Measurements from ENCODE around the gene GRIK1. TPM values are rescaled to one million over a fixed set of nuclear protein-coding genes. Genes with fewer than 3 reads are reported as not detected.

GRIK1 gene
- total RNA-seq, 2 donors from 2014 or later = 0.36 TPM; not detected in 1

DNA sequence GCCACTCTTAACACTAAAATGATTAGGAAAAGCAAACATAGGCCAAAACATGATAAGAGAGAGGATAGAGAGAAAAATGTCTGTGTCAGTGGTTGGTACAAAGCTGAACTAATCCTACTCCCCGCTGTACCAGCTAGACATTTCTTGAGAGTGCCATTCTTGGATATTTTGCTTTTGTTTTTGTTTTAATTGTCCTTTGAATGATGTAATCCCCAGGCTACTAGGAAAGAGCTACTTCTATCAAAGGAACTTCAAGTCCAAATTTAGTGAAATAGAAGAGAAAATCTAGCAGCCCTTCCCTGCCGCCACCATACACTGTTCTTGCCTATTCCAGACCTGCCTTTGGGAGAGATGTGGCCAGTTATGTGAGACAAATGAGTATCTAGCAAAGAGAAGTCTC lies 269.6 kb downstream of the GRIK1 start:
- intact Hi-C loops (cut with DNase I) = no loop called here
- no peaks in the 10 kb centered on the region for H3K36me3 ChIP-seq
- no peak overlapping the region for H3K4me3 ChIP-seq
- H3K9me3 ChIP-seq = no peaks in the 10 kb centered on the region
- H3K27ac ChIP-seq = no peak overlapping the region
- 98% methylated on average over 2 of the region's 2 CpGs for WGBS
- no peaks in the 10 kb centered on the region for H3K27me3 ChIP-seq (replicated peaks; ENCODE audit: insufficient read depth)
- DNase-seq (ENCODE audit: low spot score) = no peak
- H3K4me1 ChIP-seq (replicated peaks) = no peaks in the 10 kb centered on the region
- no peak for TF ChIP-seq POLR2A (IDR thresholded peaks at IDR 0.05)
- TF ChIP-seq CTCF (IDR thresholded peaks at IDR 0.05) = no peak
- TF ChIP-seq POLR2AphosphoS5 (IDR thresholded peaks at IDR 0.05) = no peak

GRCh38 chr21:29669416-29669815 lies 270.4 kb downstream of the GRIK1 start:
- H3K27me3 ChIP-seq (replicated peaks; ENCODE audit: insufficient read depth) = no peaks in the 10 kb centered on the region
- H3K4me3 ChIP-seq = no peak overlapping the region
- H3K9me3 ChIP-seq = no peaks in the 10 kb centered on the region
- TF ChIP-seq POLR2AphosphoS5 (IDR thresholded peaks at IDR 0.05) = no peak
- TF ChIP-seq CTCF (IDR thresholded peaks at IDR 0.05) = no peak
- TF ChIP-seq POLR2A (IDR thresholded peaks at IDR 0.05) = no peak
- WGBS = 93% methylated on average over 2 of the region's 2 CpGs
- intact Hi-C loops (cut with DNase I) = no loop called here
- no peaks in the 10 kb centered on the region for H3K36me3 ChIP-seq
- no peaks in the 10 kb centered on the region for H3K4me1 ChIP-seq (replicated peaks)
- no peak for DNase-seq (ENCODE audit: low spot score)
- no peak overlapping the region for H3K27ac ChIP-seq

- Histone ChIP-seq H3K36me3 (no peaks in the 10 kb centered on the region), H3K9me3 (no peaks in the 10 kb centered on the region), H3K4me3 (no peak overlapping the region), H3K27ac (no peak overlapping the region), H3K27me3 (replicated peaks; ENCODE audit: insufficient read depth) (no peaks in the 10 kb centered on the region), H3K4me1 (replicated peaks) (no peaks in the 10 kb centered on the region)
- TF ChIP-seq POLR2AphosphoS5 (IDR thresholded peaks at IDR 0.05) = no peak
- no peak for TF ChIP-seq CTCF (IDR thresholded peaks at IDR 0.05)
- no peak for TF ChIP-seq POLR2A (IDR thresholded peaks at IDR 0.05)
- intact Hi-C loops (cut with DNase I) = no loop called here
- 58% methylated on average over 3 of the region's 3 CpGs for WGBS
- no peak for DNase-seq (ENCODE audit: low spot score)
These were observed 272.1 kb downstream of the GRIK1 start for GRCh38 chr21:29667651-29668050.

DNA sequence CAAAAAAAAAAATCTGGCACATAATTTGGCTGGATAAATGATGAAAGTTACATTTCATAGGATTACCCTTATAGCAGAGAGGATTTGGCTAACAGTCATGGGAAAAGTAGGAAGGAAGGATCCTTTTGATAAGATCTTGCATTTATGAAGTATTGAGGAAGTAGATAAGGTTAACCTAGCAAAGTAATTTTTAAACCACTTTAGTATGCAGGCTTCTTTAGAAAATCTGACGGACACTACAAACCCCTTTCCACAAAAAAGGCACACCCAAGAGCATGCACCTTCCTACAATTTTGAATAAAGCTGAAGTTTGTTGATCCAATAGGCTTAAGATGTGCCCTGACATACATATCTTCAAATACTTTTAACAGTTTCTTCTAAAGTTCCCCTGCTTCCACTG lies 275.2 kb downstream of the GRIK1 start:
- 86% methylated on average over 1 of the region's 1 CpG for WGBS
- no peaks in the 10 kb centered on the region for H3K9me3 ChIP-seq
- no peaks in the 10 kb centered on the region for H3K27me3 ChIP-seq (replicated peaks; ENCODE audit: insufficient read depth)
- intact Hi-C loops (cut with DNase I) = no loop called here
- H3K27ac ChIP-seq = no peak overlapping the region
- H3K4me3 ChIP-seq = no peak overlapping the region
- H3K4me1 ChIP-seq (replicated peaks) = no peaks in the 10 kb centered on the region
- TF ChIP-seq CTCF (IDR thresholded peaks at IDR 0.05) (no peak), POLR2AphosphoS5 (IDR thresholded peaks at IDR 0.05) (no peak), POLR2A (IDR thresholded peaks at IDR 0.05) (no peak)
- no peak for DNase-seq (ENCODE audit: low spot score)
- H3K36me3 ChIP-seq = no peaks in the 10 kb centered on the region

- Histone ChIP-seq H3K27me3 (replicated peaks; ENCODE audit: insufficient read depth) (no peaks in the 10 kb centered on the region), H3K4me1 (replicated peaks) (no peaks in the 10 kb centered on the region), H3K9me3 (no peaks in the 10 kb centered on the region), H3K27ac (no peak overlapping the region), H3K4me3 (no peak overlapping the region), H3K36me3 (no peaks in the 10 kb centered on the region)
- no peak for TF ChIP-seq POLR2A (IDR thresholded peaks at IDR 0.05)
- no peak for TF ChIP-seq CTCF (IDR thresholded peaks at IDR 0.05)
- no peak for TF ChIP-seq POLR2AphosphoS5 (IDR thresholded peaks at IDR 0.05)
- intact Hi-C loops (cut with DNase I) = no loop called here
- no peak for DNase-seq (ENCODE audit: low spot score)
- 90% methylated on average over 3 of the region's 3 CpGs for WGBS
These were observed 277.9 kb downstream of the GRIK1 start for GRCh38 chr21:29661672-29662442.

Measured in prostate gland (tissue), 2 donors.